GM23248 (cell line): ENCODE results near the gene ATP1A3. TPM values are rescaled to one million over a fixed set of nuclear protein-coding genes. Genes with fewer than 3 reads are reported as not detected.

Source experiments
- DNase-seq: peaks from one replicate; pipeline ENCODE4 v3.0.0-alpha.2; 2015
- H2AFZ ChIP-seq: fragments of 200-600 bp; sonication (generic); 2 replicates; pipeline ENCODE4 v1.6.1; 2016; ENCODE audit warnings: antibody characterized with exemption
- H3F3A ChIP-seq: fragments of 200-600 bp; sonication (generic); 2 replicates; pipeline ENCODE4 v1.6.1; 2016; ENCODE audit warnings: mild to moderate bottlenecking, antibody characterized with exemption, mixed run types; ENCODE audit not compliant: insufficient read depth
- H3K27ac ChIP-seq: fragments of 200-600 bp; sonication (generic); 2 replicates; pipeline ENCODE4 v1.5.1; 2016; ENCODE audit warnings: mild to moderate bottlenecking
- H3K27me3 ChIP-seq: fragments of 200-600 bp; sonication (generic); replicated peaks from 2 replicates; pipeline ENCODE4 v1.6.1; 2016; ENCODE audit warnings: mild to moderate bottlenecking; ENCODE audit not compliant: insufficient read depth
- H3K36me3 ChIP-seq: fragments of 200-600 bp; sonication (generic); 2 replicates; pipeline ENCODE4 v1.6.1; 2016; ENCODE audit warnings: low read depth, mild to moderate bottlenecking
- H3K4me1 ChIP-seq: fragments of 200-600 bp; sonication (generic); 2 replicates; pipeline ENCODE4 v1.6.1; 2016; ENCODE audit warnings: mild to moderate bottlenecking; ENCODE audit not compliant: insufficient read depth
- H3K4me2 ChIP-seq: fragments of 200-600 bp; sonication (generic); one replicate; pipeline ENCODE4 v1.6.1; 2016; ENCODE audit warnings: mild to moderate bottlenecking; ENCODE audit not compliant: unreplicated experiment
- H3K4me3 ChIP-seq: fragments of 200-600 bp; sonication (generic); 2 replicates; pipeline ENCODE4 v1.5.1; 2016; ENCODE audit warnings: mild to moderate bottlenecking
- H3K79me2 ChIP-seq: fragments of 200-600 bp; sonication (generic); 2 replicates; pipeline ENCODE4 v1.6.1; 2016; ENCODE audit warnings: mild to moderate bottlenecking; ENCODE audit not compliant: insufficient read depth
- H3K9ac ChIP-seq: fragments of 200-600 bp; sonication (generic); 2 replicates; pipeline ENCODE4 v1.6.1; 2016; ENCODE audit warnings: mild to moderate bottlenecking
- H3K9me2 ChIP-seq: fragments of 200-600 bp; sonication (generic); 2 replicates; pipeline ENCODE4 v1.6.1; 2016; ENCODE audit warnings: mixed run types, mild to moderate bottlenecking, moderate library complexity; ENCODE audit not compliant: insufficient read depth
- H3K9me3 ChIP-seq: fragments of 200-600 bp; sonication (generic); one replicate; pipeline ENCODE4 v1.6.1; 2017; ENCODE audit warnings: low read depth
- H4K20me1 ChIP-seq: fragments of 200-600 bp; sonication (generic); 2 replicates; pipeline ENCODE4 v1.6.0; 2016; ENCODE audit not compliant: insufficient read depth
- EZH2 ChIP-seq: fragments of 200-600 bp; sonication (generic); IDR thresholded peaks from 2 replicates; pipeline ENCODE4 v1.6.1; 2018; ENCODE audit warnings: antibody characterized with exemption, mild to moderate bottlenecking; ENCODE audit not compliant: insufficient read depth, poor library complexity, severe bottlenecking
- EZH2phosphoT487 ChIP-seq: fragments of 200-600 bp; sonication (generic); IDR thresholded peaks from 2 replicates; pipeline ENCODE4 v1.6.1; 2018; ENCODE audit warnings: antibody characterized with exemption, moderate library complexity, mild to moderate bottlenecking, low read depth; ENCODE audit not compliant: insufficient read depth
- WGBS, 2 experiments: methylation state at CpG; one replicate each; pipeline ENCODE4 v1.1.6; 2015 to 2017; ENCODE audit warnings: low lambda C conversion rate in 2 of 2, low coverage in 1 of 2; ENCODE audit errors: missing lambda C conversion rate in 2 of 2; 5-methylcytosine and 5-hydroxymethylcytosine counted together
- in situ Hi-C: fragments of 300-500 bp; cut with MboI; formaldehyde crosslinking; loops from 2 replicates; pipeline ENCODE4 v1.15.0; 2020
- polyA plus RNA-seq: library from polyadenylated mRNA; unstranded; fragments of >200 nt; fragmentation: Nextera tagmentation; extraction: Ambion mirVana; gene quantifications from 2 replicates; pipeline ENCODE4 v1.2.1, GENCODE V29; 2016
- total RNA-seq: library from RNA; depleted of rRNA; stranded (reverse); fragments of >200 nt; shearing (Covaris generic); gene quantifications from 2 replicates; pipeline ENCODE4 v1.2.3, GENCODE V29; 2014

ATP1A3 gene
- total and polyA plus RNA-seq, 2 experiments from 2014 or later, result 0.11 to 0.36 TPM

GRCh38 chr19:41969772-41970458 lies 24.1 kb downstream of the ATP1A3 start:
- Histone ChIP-seq H2AFZ (no peak overlapping the region), H4K20me1 (no peaks in the 10 kb centered on the region), H3K79me2 (no peaks in the 10 kb centered on the region), H3K9me2 (no peaks in the 10 kb centered on the region), H3K4me1 (no peaks in the 10 kb centered on the region), H3K4me2 (no peak overlapping the region), H3K4me3 (no peak overlapping the region), H3F3A (no peaks in the 10 kb centered on the region), H3K36me3 (no peaks in the 10 kb centered on the region), H3K9me3 (no peaks in the 10 kb centered on the region), H3K27ac (no peak overlapping the region), H3K27me3 (no peaks in the 10 kb centered on the region; the same call in 1 of the 2 replicates), H3K9ac (no peak overlapping the region)
- no peak for TF ChIP-seq EZH2
- TF ChIP-seq EZH2phosphoT487, result no peak
- WGBS, 2 experiments, result 51 to 54% methylated on average over 18 to 19 of the region's 19 CpGs
- in situ Hi-C loops, result no loop called here
- no peak for DNase-seq

- 63 to 66% methylated on average over 26 to 28 of the region's 28 CpGs for WGBS, 2 experiments
- Histone ChIP-seq H3K9ac (no peak overlapping the region), H3K9me3 (no peaks in the 10 kb centered on the region), H3F3A (no peaks in the 10 kb centered on the region), H3K4me3 (no peak overlapping the region), H3K4me1 (no peaks in the 10 kb centered on the region), H3K27ac (no peak overlapping the region), H2AFZ (no peak overlapping the region), H3K27me3 (no peaks in the 10 kb centered on the region; the same call in 1 of the 2 replicates), H3K36me3 (no peaks in the 10 kb centered on the region), H3K9me2 (no peaks in the 10 kb centered on the region), H4K20me1 (no peaks in the 10 kb centered on the region), H3K4me2 (no peak overlapping the region), H3K79me2 (no peaks in the 10 kb centered on the region)
- no peak for DNase-seq
- in situ Hi-C loops, result no loop called here
- no peak for TF ChIP-seq EZH2phosphoT487
- no peak for TF ChIP-seq EZH2
These were observed 25.1 kb downstream of the ATP1A3 start for GRCh38 chr19:41968751-41969595.

DNA sequence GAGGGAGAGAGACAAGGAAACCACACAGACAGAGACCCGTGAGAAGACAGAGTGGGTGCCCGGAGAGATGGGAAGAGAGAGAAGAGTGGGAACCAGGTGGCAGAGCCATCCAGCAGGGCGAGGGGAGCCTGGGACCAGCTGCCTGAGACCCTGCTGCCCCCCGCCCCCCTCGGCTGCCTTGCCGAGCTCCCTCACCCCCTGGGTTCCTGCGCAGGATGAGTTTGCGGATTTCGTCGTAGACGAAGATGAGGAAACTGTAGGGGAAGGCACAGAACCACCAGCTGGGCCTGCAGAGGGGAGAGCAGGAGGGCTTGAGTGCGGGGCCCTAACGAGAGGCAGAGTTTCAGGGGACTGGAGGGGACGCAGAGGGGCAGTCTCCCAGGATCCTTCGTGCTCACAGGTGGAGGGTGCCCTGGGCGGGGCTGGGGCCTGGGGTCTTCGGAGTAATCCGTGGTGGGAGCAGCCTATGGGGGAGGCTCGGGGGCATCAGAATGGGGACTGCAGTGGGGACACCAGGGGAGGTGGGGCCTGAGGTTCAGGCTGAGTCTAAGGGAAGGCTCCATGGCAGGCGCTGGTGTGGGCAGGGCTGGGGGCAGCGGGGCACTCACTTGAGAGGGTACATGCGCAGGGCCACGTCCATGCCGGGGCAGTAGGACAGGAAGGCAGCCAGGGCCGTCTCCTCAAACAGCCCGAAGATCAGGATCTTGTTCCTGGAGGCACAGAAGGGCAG lies 26.8 kb downstream of the ATP1A3 start:
- Histone ChIP-seq H3K27me3 (no peaks in the 10 kb centered on the region; the same call in 1 of the 2 replicates), H3K9me3 (no peaks in the 10 kb centered on the region), H3K4me3 (no peak overlapping the region), H3K79me2 (no peaks in the 10 kb centered on the region), H3K27ac (no peak overlapping the region), H2AFZ (no peak overlapping the region), H3K4me2 (no peak overlapping the region), H3F3A (no peaks in the 10 kb centered on the region), H4K20me1 (no peaks in the 10 kb centered on the region), H3K9me2 (no peaks in the 10 kb centered on the region), H3K4me1 (no peaks in the 10 kb centered on the region), H3K9ac (no peak overlapping the region), H3K36me3 (no peaks in the 10 kb centered on the region)
- no peak for DNase-seq
- 61 to 68% methylated on average over 21 to 26 of the region's 26 CpGs for WGBS, 2 experiments
- TF ChIP-seq EZH2 (no peak), EZH2phosphoT487 (no peak)
- in situ Hi-C loops, result no loop called here

DNA sequence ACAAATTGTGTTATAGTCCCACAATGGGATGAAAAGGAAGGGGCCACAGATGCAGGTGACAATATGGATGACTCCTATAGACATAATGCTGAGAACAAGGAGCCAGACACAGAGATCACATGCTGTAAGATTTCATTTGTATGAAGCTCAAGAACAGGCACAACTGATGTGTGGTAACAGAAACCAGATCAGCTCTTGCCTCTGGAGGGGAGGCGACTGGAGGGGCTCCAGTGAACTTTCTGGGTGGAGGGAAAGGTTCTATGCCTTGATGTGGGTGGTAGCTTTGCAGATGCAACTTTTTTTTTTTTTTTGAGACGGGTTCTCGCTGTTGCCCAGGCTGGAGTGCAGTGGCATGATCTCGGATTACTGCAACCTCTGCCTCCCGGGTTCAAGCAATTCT lies 28.9 kb downstream of the ATP1A3 start:
- Histone ChIP-seq H2AFZ (no peak overlapping the region), H3K4me2 (no peak overlapping the region), H3K79me2 (no peaks in the 10 kb centered on the region), H3K9ac (no peak overlapping the region), H3K4me1 (no peaks in the 10 kb centered on the region), H3K4me3 (no peak overlapping the region), H3K27me3 (no peaks in the 10 kb centered on the region; the same call in 1 of the 2 replicates), H3K9me2 (no peaks in the 10 kb centered on the region), H3K27ac (no peak overlapping the region), H3F3A (no peaks in the 10 kb centered on the region), H4K20me1 (no peaks in the 10 kb centered on the region), H3K9me3 (no peaks in the 10 kb centered on the region), H3K36me3 (no peaks in the 10 kb centered on the region)
- in situ Hi-C loops, result no loop called here
- DNase-seq, result no peak
- no peak for TF ChIP-seq EZH2phosphoT487
- TF ChIP-seq EZH2, result no peak
- WGBS, 2 experiments, result 30 to 39% methylated on average over 3 to 5 of the region's 5 CpGs
